NCI-H1417 treated with DMSO at 0.1 percent for 48 hours (cell line): ENCODE measurements around the gene CUX1.
"Not testable (repeated sequence)": the region's sequence is repeated elsewhere in the genome, so short reads cannot be mapped to it uniquely, and the experiment has no call there.

Experiments
- DNase-seq: peaks from one replicate; lab custom pipeline; 2025; lab: John Stamatoyannopoulos, UW

Gene CUX1

GRCh38 chr7:102045681-102046372 lies 228.4 kb downstream of the CUX1 start:
- DNase-seq = no peak

DNA sequence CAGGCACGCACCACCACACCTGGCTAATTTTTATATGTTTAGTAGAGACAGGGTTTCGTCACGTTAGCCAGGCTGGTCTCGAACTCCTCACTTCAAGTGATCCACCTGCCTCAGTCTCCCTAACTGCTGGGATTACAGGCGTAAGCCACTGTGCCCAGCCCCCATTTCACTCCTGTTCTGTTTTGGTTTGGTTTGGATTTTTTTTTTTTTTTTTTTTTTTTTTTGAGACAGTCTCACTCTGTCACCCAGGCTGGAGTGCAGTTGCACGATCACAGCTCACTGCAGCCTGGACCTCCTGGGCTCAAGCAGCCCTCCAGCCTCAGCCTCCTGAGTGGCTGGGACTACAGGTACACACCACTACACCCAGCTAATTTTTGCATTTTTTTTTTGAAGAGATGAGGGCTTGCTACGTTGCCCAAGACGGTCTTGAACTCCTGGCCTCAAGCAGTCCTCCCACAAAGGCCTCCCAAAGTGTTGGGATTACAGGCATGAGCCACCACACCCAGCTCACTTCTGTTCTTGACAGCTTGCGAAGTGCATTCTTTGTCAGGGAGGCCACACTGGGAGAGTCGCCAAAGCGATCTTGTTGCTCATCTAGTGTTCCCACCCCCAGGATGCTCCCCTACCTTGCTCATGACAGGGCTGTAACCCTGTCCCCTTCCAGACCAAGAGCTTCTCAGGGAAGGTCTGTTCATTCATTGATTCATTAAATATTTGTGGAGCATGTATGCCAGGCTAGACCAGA lies 229.1 kb downstream of the CUX1 start:
- no peak for DNase-seq

GRCh38 chr7:102047167-102047566 lies 229.7 kb downstream of the CUX1 start:
- DNase-seq = no peak

DNA sequence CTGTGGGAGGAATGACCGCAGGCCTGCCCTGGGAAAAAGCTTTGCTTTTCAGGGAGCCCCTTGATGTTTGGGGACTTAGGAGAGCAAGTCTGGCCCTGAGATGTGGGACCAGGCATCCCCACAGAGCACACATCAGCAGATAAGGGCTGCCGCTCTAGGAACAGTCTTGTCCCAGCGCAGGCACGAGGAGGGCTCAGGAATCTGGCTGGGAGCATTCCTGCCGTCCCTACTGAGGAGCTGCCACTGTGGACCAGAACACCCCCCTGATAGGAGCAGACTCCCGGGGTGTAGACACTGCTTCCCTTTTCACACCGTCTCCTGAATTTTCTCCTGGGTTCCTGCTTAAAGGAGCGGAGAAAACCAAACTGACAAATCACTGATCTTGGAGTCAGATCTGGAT lies 232.3 kb downstream of the CUX1 start:
- DNase-seq = no peak

- DNase-seq = no peak
Measured at GRCh38 chr7:102050864-102051460, 233.5 kb downstream of the CUX1 start.

DNA sequence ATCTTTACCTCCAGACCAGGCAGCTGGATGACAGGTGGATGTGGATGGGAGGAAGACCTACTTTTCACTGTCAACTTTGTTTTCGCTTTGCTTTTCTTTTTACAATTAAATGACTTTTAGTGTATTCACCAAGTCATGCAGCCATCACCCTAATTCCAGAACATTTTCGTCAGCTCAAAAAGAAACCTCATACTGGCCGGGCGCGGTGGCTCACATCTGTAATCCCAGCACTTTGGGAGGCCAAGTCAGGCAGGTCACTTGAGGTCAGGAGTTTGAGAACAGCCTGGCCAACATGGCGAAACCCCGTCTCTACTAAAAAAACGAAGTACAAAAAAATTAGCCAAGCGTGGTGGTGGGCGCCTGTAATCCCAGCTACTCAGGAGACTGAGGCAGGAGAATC lies 234.3 kb downstream of the CUX1 start:
- not testable (repeated sequence) for DNase-seq

GRCh38 chr7:102054158-102054557 lies 236.7 kb downstream of the CUX1 start:
- no peak for DNase-seq

GRCh38 chr7:102055181-102055976 lies 238.0 kb downstream of the CUX1 start:
- DNase-seq = no peak

GRCh38 chr7:102059524-102059923 lies 242.1 kb downstream of the CUX1 start:
- no peak for DNase-seq

- no peak for DNase-seq
Measured at GRCh38 chr7:102061354-102061945, 244.0 kb downstream of the CUX1 start.

- DNase-seq = no peak
Measured at GRCh38 chr7:102061981-102062390, 244.6 kb downstream of the CUX1 start.

DNA sequence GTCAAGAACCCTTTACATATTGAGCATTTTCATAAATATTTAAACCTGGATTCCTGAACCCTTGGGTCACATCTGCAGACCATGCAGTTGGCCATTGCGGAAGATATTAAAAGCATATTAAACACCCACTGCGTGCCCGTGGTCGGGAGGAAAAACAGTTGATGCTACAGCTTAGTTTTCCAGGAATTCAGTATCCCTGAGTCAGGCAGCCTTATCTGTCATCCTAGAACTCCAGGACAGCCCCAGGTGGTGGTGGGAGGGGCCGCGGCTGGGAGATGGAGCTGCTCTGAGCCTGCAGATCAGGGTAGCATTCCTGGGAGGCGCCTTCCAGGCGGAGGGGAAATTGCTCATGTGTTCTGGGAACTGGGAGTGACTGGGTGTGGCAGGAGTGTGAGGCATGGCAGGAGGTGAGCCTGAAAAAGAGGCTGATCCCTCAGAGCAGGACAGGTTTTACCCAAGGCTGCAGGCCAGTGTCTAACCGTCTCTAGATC lies 246.3 kb downstream of the CUX1 start:
- DNase-seq = no peak

- no peak for DNase-seq
Measured at GRCh38 chr7:102064361-102065025, 247.1 kb downstream of the CUX1 start.

- DNase-seq = no peak
Measured at GRCh38 chr7:102065226-102065625, 247.8 kb downstream of the CUX1 start.

DNA sequence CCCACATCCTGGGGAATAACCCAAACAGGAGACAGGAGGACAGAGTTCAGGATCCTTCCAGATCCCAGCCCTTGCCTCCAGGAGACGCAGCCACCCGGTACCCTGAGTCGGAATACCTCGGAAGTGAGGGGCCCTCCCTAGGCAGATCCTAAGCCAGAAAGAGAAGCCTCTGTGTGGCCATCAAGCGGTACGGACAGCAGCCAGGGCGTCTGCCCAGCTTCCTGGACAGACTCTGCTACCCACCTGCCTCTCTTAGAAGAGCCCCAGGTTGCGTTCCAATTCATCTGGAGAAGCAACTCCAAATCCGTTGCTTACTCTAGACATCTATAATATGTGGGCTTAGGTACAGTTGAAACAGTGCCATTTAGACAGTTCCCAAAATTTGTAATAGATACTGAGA lies 249.1 kb downstream of the CUX1 start:
- no peak for DNase-seq

DNA sequence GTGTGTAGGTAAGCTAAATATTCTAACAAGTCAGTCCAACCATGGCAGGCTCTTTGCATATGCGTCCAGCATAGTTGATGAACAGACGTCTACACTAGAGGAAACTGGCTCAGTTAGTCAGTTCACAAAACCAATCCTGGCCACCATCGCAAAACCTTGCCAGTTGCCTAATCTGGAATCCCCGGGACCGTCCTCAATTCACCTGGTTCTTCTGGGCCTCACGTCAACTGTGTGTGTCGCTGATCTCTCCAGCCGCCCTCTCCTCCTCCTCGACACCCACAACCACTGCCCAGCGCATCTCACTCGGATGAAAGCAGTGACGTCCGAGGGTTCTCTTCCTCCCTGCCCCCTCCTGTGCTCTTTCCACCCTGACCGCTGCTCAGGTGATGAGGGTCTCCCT lies 251.4 kb downstream of the CUX1 start:
- DNase-seq = no peak

DNA sequence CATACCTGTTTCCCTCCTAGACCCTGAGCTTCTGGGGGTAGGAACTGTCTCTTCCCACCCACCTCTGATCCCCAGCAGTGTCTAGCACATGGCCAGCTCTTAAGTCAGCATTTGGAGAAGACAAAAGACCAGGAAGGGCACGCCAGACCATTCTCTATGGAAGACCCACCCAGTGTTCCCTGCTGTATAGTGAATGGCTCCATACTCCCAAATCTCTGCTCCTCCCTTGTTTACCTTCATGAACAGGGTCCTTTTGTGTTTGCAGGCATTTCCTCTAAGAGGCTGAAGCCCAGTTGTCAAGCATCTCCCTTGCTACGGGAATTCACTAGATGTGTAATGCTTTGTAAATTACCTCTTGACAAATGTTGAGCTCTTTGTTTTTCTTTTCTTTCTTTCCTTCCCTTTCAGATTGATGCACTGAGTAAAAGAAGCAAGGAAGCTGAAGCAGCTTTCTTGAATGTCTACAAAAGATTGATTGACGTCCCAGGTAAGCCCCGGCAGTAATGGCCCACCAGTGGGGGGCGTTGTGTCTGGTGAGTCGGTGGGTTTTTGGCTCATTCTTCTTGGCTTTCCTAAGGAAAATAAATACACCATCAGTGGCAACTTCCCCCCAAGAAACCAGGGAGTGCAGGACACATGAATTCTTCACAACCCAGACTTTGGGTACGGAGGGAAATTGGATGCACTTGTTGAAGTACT lies 252.7 kb downstream of the CUX1 start:
- DNase-seq = no peak

DNA sequence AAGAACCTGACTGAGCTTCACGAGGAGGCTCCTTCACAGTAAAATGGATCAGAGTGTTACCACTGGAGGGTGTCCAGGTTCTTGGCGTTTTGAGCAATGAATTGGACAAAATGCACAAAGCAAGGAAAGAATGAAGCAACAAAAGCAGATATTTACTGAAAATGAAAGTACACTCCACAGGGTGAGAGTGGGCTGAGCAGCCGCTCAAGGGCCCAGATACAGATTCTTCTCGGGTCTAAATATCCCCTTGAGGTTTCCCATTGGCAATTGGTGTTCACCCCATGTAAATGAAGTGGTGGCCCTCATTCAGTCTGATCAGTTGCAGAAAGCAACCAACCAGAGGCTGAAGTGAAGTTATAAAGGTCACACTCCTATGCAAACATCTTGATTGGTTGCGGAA lies 254.6 kb downstream of the CUX1 start:
- no peak for DNase-seq

GRCh38 chr7:102072636-102073209 lies 255.3 kb downstream of the CUX1 start:
- DNase-seq = no peak
